ENCODE measurements around the gene CHMP2A.

CHMP2A gene

DNA sequence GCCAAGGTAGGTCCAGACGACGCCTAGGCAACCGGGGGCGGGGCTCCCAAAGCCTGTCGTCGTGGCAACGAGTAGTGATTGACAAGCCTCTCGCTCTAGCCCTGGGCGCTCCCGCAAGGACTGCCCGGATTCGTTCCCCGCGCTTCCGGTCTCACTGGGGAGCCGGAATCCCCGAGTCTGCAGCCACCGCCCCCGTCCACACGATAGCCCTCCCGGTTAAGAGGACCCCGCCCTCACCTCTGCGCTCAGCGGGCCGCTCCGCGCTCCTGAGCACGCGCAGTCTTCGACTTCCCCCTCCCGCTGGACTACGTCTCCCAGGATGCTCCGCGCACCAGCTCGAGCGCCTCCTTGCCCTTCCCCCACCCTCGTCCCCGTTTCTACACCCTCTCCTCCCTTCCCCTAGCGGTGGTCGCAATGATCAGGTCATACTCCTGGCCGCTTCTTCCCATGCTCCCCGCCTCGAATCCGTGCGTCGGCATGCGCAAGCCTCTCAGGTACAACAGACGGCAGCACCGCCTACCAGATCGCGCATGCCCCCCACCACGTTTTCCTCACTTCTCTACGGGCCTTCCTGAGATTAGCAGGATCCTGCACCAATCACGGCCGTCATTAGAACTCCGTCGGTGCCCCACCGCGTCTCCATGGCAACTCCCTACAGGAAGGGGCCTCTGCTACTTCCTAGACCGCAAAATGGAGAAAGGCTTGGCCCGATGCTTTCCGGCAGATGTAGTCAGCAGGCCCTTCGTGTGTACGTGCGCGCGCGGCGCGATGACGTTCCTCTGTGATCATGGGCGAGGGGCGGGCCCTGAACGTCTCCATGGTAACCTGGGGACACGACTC, 18.1 kb upstream of the CHMP2A start, which contains the start of gene MZF1:
MZF1 (minus strand) TSS at position 518 of the 840 bp plus-strand sequence. CDS start 1,946 bp downstream, outside the sequence.
- Mint-ChIP-seq H3K27me3 (ENCODE audit: low read depth) (no peaks in the 10 kb centered on the region), H3K4me1 (ENCODE audit: low read depth) (peaks cover 33% of the 10 kb centered on the region), H3K9me3 (no peaks in the 10 kb centered on the region), H3K4me3 (peak within 1 kb of the TSS; percentile 96), H3K27ac (peak within 1 kb of the TSS; percentile 99), H3K36me3 (ENCODE audit: low read depth) (peaks cover 12% of the 10 kb centered on the region)

DNA sequence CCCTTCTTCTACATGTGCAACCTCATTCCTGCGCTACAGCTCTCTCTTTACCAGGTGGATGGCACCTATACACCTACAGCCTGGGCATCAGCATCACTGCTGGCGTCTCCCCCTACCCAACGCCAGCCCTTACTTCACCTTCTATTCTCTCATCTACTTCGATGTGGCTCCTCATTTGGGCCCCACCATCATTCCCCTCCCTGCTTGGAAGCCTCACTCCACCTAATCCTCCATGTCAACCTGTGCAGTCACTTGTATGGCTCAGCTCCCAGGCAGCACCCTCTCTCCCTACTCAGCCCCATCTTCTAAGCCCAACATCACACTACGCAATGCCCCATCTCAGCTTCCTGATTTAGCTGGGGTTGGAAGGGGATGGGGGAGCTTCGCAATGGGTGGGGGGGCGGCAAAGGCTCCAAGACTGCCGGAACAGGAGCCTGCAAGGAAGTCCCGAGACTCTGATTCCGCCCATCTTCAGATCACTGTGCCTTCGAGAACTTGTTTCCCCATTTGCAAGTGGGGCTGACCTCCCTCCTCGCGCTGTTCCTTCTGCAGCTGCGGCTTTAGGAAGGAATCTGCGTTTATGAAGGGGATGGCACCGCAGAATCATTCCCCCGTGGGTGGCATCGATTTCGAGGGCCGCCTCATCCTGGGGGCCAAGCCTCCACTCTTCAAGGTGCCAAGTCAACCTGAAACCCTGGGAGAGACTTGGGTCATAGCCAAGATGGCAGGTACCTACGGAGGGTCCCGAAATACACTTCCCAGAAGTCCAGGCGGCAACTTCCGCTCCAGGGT, 17.3 kb upstream of the CHMP2A start:
- Mint-ChIP-seq H3K9me3 (no peaks in the 10 kb centered on the region), H3K36me3 (ENCODE audit: low read depth) (peaks cover 15% of the 10 kb centered on the region), H3K27me3 (ENCODE audit: low read depth) (no peaks in the 10 kb centered on the region), H3K4me3 (peak overlapping the region; percentile 96), H3K27ac (peak overlapping the region; percentile 99), H3K4me1 (ENCODE audit: low read depth) (peaks cover 29% of the 10 kb centered on the region)

GRCh38 chr19:58571575-58571947, 16.7 kb upstream of the CHMP2A start:
- Mint-ChIP-seq H3K36me3 (ENCODE audit: low read depth) (peaks cover 15% of the 10 kb centered on the region), H3K27ac (no peak overlapping the region), H3K27me3 (ENCODE audit: low read depth) (no peaks in the 10 kb centered on the region), H3K9me3 (no peaks in the 10 kb centered on the region), H3K4me1 (ENCODE audit: low read depth) (peaks cover 29% of the 10 kb centered on the region), H3K4me3 (no peak overlapping the region)

DNA sequence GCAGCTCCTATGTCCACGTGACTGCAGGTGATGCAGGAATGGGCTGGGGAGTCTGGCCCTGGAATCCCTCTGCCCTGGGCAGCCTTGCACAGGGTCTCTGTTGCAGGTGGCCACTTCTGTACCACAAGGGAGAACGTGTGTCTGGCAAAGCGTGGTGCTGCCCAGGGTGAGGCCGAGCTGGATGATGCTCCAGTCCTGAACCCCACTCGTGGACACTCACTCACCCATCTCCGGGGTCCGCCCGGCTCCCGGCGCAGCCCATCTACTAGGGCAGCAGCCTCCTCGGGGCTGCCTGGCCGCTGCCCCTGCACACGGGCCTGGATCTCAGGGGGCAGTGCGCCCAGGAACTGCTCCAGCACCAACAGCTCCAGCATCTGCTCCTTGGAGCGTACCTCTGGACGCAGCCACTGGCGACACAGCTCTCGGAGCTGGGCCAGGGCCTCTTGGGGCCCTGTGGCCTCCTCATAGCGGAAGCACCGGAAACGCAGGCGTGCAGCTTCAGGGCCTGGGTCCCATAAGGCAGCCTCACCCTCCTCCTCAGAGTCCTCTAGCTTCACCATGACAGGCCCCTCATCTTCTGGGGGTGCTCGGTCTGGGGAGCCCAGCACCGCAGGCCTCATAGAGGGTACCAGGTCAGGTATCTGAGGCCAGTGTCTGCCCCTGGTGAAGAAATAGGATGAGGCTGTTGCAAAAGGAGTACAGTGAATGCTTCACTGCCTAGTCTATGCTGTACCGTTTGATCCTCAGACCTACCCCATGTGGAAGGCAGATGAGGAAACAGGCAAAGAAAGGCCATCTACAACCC, 16.1 kb upstream of the CHMP2A start:
- no peak overlapping the region for H3K4me3 Mint-ChIP-seq
- H3K36me3 Mint-ChIP-seq (ENCODE audit: low read depth), result peaks cover 15% of the 10 kb centered on the region
- no peaks in the 10 kb centered on the region for H3K9me3 Mint-ChIP-seq
- peaks cover 27% of the 10 kb centered on the region for H3K4me1 Mint-ChIP-seq (ENCODE audit: low read depth)
- H3K27me3 Mint-ChIP-seq (ENCODE audit: low read depth), result no peaks in the 10 kb centered on the region
- H3K27ac Mint-ChIP-seq, result no peak overlapping the region

DNA sequence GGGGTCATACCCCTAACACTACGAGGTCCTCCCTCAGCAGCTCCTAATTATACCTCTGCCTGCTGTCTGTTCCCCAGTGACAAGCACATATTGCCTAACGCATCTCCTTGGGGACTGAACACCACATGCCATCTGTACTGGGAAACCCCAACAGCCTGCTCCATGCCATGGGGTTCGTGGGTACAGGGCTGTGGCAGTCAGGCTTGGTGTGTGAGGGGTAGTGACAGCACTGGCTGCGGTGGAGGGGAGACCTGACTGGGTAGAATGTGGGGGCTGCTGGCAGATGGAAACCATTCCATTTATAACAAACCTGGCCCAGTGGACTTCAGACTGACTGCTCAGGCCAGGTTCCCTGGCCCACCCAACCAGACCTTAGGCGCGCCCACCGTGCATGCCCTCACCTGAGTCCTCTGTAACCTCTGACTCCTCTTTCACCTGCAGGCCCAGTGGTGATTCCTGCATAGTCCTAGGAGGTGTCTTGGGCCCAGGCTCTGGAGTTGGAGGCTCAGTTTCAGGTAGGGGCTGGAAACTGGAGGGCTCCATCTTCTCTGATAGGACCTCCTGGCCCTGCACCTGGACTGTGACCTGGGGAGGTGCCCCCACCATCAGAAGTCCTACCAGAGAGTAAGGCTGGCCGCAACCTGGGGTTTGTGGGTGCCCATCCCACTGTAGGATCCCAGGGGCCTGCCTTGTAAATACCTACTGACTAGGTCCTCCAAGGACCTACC, 15.2 kb upstream of the CHMP2A start:
- H3K27me3 Mint-ChIP-seq (ENCODE audit: low read depth), result no peaks in the 10 kb centered on the region
- H3K4me1 Mint-ChIP-seq (ENCODE audit: low read depth), result peaks cover 24% of the 10 kb centered on the region
- H3K9me3 Mint-ChIP-seq, result no peaks in the 10 kb centered on the region
- H3K27ac Mint-ChIP-seq, result no peak overlapping the region
- H3K36me3 Mint-ChIP-seq (ENCODE audit: low read depth), result peaks cover 15% of the 10 kb centered on the region
- H3K4me3 Mint-ChIP-seq, result no peak overlapping the region

DNA sequence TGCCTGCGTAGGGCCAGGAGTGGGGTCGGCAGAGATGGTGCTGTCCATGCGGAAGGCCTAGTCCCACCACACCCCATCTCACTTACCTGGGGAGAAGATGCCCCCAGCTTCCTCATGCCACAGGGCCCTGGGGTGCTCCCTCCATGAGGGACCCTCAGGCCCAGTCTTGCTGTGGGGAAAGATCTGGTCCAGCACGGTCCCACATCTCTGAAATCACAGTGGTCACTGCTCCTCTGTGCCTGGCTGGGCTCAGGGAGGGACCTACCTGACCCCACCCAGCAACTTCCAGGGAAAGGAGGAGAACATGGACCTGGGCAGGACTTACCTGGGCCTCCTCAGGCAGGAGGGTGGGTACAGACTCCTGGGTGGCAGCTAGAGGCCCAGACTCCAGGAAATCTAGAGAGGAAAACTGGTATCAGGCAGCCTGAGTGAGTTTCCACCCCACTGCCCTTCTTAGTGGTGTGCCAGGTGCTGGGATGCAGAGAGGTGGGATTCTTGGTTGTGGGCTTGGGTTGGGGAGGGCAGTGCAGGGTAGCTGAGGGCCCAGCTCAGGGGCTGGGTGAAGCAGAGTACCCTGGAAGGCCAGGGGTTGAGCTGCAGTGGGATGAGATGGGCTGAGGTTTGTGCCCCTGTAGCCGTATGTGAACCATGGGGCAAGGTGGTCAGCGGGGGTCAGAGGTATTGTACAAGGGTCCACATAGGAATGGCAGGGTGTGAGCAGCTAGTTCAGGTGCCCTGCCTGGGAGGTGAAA, 14.5 kb upstream of the CHMP2A start:
- Mint-ChIP-seq H3K27ac (no peak overlapping the region), H3K9me3 (no peaks in the 10 kb centered on the region), H3K4me1 (ENCODE audit: low read depth) (peaks cover 27% of the 10 kb centered on the region), H3K4me3 (no peak overlapping the region), H3K27me3 (ENCODE audit: low read depth) (no peaks in the 10 kb centered on the region), H3K36me3 (ENCODE audit: low read depth) (peaks cover 15% of the 10 kb centered on the region)

DNA sequence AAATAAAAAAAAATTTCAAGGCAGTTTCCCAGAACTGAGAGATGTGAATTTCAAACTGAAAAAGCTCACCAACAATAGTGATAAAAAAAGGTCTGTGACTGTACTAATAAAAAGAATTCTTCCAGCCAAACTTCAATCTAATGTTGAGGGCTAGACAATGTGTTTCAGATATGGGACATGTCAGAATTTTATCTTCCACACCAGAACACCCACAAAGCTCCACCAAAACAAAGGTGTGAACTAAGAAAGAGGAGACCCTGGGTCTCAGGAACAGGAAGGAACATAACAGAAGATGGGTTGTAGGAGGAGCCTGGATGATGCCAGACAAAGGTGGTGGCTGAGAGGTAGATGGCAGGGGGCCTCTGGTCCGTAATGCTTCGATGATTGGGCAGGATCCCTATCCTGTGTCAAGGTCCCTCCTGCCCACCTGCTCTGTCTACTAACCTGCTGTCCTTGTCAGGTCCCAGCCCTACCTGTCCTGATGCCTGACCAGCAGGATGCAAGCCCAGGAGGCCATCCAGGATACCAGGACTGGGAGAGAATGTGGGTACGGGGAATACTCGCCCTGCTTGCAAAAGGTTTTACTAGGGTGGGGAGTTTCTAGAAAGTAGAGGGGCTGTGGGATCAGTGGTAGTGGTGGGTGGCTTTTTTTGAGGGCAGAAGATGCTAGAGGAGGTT, 13.7 kb upstream of the CHMP2A start:
- Mint-ChIP-seq H3K4me3 (no peak overlapping the region), H3K27me3 (ENCODE audit: low read depth) (no peaks in the 10 kb centered on the region), H3K27ac (peak overlapping the region; percentile 15), H3K4me1 (ENCODE audit: low read depth) (peaks cover 31% of the 10 kb centered on the region), H3K36me3 (ENCODE audit: low read depth) (peaks cover 17% of the 10 kb centered on the region), H3K9me3 (no peaks in the 10 kb centered on the region)

- H3K4me1 Mint-ChIP-seq (ENCODE audit: low read depth), result peaks cover 29% of the 10 kb centered on the region
- H3K27me3 Mint-ChIP-seq (ENCODE audit: low read depth), result no peaks in the 10 kb centered on the region
- H3K36me3 Mint-ChIP-seq (ENCODE audit: low read depth), result peaks cover 19% of the 10 kb centered on the region
- H3K27ac Mint-ChIP-seq, result no peak overlapping the region
- H3K4me3 Mint-ChIP-seq, result no peak overlapping the region
- no peaks in the 10 kb centered on the region for H3K9me3 Mint-ChIP-seq
Measured at GRCh38 chr19:58566989-58567388, 12.1 kb upstream of the CHMP2A start.

DNA sequence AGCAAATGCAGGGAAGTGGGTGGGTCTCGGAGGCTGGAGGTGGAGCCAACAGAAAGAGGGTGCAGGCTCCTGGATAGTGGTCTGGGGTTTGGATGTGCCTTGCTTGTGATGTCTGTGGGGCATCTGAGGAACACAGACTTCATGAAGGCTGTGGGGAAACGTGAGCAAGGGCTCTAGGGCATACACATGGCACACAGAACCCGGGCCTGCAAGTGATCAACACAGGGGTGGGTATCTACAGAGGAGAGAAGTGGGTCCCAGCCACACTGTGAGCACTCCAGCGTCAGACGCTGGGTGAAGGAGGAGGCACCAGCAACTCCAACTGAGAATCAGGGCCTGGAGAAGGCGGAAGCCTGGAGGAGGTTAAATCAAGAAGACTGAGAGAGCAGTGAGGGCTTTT, 8.9 kb upstream of the CHMP2A start:
- Mint-ChIP-seq H3K9me3 (no peaks in the 10 kb centered on the region), H3K36me3 (ENCODE audit: low read depth) (peaks cover 19% of the 10 kb centered on the region), H3K4me3 (peak overlapping the region; percentile 82), H3K27ac (peak overlapping the region; percentile 67), H3K27me3 (ENCODE audit: low read depth) (no peaks in the 10 kb centered on the region), H3K4me1 (ENCODE audit: low read depth) (peaks cover 49% of the 10 kb centered on the region)

GRCh38 chr19:58563034-58563573, 8.2 kb upstream of the CHMP2A start:
- no peaks in the 10 kb centered on the region for H3K27me3 Mint-ChIP-seq (ENCODE audit: low read depth)
- H3K4me3 Mint-ChIP-seq, result peak overlapping the region; percentile 82
- peak overlapping the region; percentile 72 for H3K27ac Mint-ChIP-seq
- H3K36me3 Mint-ChIP-seq (ENCODE audit: low read depth), result peaks cover 13% of the 10 kb centered on the region
- H3K4me1 Mint-ChIP-seq (ENCODE audit: low read depth), result peaks cover 46% of the 10 kb centered on the region
- H3K9me3 Mint-ChIP-seq, result no peaks in the 10 kb centered on the region

DNA sequence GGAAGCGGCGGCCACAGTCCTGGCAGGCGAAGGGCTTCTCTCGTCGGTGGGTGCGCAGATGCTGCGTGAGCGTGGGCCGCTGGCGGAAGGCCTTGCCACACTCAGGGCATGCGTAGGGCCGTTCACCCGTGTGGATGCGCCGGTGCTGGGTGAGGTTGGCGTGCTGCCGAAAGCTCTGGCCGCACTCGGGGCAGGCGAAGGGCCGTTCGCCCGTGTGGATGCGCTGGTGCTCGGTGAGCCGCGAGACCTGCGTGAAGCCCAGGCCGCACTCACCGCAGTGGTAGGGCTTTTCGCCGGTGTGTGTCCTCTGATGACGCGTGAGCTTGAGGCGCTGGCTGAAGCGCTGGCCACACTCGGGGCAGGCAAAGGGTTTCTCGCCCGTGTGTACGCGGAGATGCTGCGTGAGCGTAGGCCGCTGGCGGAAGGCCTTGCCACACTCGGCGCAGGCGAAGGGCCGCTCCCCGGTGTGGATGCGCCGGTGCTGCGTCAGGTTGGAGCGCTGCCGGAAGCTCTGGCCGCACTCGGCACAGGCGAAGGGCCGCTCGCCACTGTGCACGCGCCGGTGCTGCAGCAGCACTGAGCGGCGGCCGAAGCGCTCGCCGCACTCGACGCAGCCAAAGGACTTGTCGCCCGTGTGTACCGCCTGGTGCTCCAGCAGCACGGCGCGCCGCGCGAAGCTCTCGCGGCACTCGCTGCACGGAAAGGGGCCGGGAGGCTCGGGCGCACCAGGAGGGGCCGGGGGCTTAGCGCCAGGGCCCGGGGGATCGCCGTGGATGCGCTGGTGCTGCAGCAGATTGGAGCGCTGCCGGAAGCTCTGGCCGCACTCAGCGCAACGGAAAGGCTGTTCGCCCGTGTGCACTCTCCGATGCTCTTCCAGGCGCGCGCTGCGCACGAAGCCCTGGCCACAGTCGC, 7.5 kb upstream of the CHMP2A start:
- Mint-ChIP-seq H3K9me3 (no peaks in the 10 kb centered on the region), H3K36me3 (ENCODE audit: low read depth) (peaks cover 17% of the 10 kb centered on the region), H3K27me3 (ENCODE audit: low read depth) (no peaks in the 10 kb centered on the region), H3K27ac (peak overlapping the region; percentile 72), H3K4me1 (ENCODE audit: low read depth) (peaks cover 50% of the 10 kb centered on the region), H3K4me3 (peak overlapping the region; percentile 82)
